ENCODE results near the gene FYB2.
"Not testable (repeated sequence)": the region's sequence is repeated elsewhere in the genome, so short reads cannot be mapped to it uniquely, and the experiment has no call there.

Gene FYB2

DNA sequence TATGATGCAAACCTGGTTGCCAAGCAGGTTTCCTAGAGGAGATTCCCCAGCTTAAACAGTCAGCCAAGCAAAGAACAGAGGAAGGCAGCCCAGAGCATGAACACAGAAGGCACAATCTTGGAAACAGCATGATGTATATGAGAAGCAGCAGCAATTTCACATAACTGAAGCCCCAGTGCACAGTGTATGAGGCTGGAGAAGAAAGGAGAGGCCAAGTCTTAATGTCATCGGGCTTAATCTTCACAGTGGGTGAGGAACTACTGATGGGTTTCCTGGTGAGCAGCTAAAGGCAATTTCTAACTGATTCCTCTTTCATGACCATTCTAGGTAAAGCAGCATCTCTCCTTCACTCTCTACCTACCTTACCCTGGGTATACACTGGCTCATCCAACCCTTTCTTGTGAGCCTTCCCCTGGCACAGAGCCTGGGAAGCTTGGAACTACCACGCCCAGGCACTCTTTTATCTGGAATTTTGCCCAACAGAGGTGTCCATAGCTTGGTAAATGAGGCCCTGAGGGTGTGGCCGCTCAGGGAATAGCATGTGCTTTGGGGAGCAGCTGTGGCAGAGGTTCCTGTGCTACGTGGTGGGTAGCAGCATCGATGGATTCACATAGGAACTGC is 22.0 kb downstream of the FYB2 start:
- DNase-seq (ENCODE audit: low read depth) = no peak

DNA sequence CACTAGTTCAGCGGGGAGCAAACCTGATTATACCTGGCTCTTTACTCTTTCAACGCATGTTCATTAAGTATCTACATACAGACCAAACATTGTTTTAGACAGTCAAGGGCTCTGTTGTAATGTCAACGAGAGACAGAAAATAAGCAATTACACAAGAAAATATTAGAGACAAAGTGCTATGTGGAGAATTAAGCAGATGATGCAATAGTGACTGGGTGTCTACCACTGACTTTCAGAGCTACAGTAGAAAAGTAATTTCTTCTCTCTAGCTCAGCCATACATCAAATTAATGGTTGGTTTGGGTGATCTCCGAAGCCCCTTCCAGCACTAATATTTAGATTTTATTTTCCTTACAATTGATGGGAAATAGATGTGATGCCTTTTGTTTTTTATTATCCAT is 23.3 kb downstream of the FYB2 start:
- DNase-seq (ENCODE audit: low read depth) = no peak

DNA sequence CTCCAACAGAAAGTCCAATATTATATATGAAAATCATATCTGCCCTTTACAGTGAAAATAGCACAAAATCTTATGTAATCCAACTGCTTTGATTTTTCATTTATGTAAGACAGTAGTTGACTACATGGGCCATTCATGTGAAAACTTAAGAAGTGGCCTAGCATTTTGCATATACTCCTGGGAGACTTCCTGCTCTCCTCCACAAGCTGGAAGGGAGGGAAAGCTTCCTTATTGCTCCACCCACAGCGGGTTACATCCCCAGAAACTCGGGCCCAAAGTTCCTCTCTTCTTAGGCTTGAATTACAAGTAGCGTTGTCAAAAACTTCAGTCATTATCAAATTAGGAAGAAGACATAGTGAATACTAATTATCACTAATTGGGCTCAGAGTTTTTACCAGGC is 29.2 kb downstream of the FYB2 start:
- no peak for DNase-seq (ENCODE audit: low read depth)

DNA sequence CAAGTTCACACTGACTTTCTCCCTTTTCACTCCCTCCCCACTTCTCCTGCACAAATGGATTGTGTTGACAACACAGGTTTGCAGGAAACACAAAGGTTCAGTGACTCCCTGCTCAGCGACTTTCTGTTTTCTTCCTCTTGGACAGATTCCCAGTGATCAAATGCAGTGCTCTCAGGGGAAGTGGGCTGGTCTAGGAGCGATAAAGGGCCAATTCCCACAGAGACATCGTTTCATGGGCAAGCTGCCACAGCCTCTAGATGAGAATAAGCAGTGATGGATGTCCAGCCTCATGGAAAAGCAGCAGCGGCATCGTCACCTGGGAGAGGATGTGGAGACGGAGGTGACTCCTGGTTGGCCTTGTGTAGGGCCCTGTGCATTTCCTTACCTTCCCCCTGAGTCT is 30.6 kb downstream of the FYB2 start:
- DNase-seq (ENCODE audit: low read depth) = no peak

DNA sequence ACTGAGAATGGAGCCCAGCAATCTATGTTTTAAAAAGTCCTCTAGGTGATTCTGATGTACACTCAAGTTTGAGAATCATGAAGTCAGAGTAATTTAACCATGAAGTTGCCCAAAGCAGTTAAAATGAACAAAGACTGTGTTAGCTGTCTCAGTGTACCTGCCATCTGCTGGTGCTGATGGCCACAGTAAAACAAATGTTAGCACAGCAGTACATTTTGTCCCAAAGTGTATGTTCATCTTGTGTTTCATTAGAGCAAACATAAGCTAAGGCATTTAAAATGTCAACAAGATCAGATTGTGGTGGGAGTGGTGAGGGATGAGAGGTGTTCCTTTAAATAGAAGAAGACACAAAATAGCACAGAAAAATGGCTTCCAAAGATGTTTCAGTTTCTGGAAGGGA is 31.1 kb downstream of the FYB2 start:
- DNase-seq (ENCODE audit: low read depth) = no peak

DNA sequence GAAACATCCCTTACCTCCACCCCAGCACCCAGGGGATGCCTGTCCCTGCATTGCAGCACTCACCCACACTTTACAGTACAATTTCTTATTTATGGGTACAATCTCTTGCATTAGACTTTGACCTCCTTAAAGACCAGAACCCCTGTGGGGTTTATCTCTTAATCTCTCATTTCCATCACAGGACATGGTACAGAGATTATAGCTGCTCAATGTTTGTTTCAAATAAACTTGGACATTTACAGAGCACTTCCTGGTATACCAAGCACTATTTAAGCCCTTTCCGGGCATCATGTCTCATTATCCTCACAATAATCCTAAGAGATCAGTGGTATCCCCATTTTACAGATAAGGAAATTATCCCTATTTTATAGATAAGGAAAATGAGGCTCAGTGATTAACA is 31.9 kb downstream of the FYB2 start:
- DNase-seq (ENCODE audit: low read depth) = no peak

DNA sequence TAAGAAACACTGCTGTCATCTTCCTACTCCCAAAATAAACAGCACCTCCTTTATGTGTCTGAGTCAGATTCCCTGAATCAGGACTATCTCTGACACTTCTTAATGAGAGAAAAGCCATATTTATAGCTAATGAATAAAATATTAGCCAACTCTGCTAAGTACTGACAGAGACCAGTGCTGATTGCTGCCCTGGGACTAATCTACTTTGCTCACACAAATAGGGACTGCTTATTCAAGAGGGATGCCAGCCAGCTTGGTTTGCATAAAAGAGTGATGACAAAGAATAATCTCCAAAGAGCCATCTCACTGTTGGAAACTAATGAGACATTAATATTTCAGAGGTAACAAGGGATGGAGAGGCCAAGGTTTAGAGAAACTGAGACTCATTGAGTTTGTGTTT is 36.4 kb downstream of the FYB2 start:
- no peak for DNase-seq (ENCODE audit: low read depth)

GRCh38 chr1:56780826-56781225 is 38.4 kb downstream of the FYB2 start:
- DNase-seq (ENCODE audit: low read depth) = no peak

GRCh38 chr1:56780128-56780750 is 39.0 kb downstream of the FYB2 start:
- DNase-seq (ENCODE audit: low read depth) = no peak

DNA sequence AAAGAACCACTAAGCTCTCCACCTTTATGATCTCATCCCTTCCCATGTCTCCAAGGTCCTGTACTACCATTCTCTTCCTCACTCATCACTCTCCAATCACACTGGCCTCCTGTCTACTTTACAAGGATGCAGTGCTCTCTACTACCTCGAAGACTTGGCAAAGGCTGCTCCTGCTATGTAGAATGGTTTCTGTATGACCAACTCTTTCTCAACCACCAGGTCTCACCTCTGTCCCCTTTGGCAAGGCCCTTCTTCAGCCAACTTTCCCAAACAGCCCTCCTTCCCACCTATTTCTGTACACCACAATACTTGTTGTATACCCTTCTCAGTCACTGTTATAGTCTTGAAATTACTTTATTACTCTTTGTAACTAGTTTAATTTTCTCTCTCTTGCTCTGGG is 41.2 kb downstream of the FYB2 start:
- no peak for DNase-seq (ENCODE audit: low read depth)

- not testable (repeated sequence) for DNase-seq (ENCODE audit: low read depth)
Measured at GRCh38 chr1:56774732-56775131, 44.5 kb downstream of the FYB2 start.

DNA sequence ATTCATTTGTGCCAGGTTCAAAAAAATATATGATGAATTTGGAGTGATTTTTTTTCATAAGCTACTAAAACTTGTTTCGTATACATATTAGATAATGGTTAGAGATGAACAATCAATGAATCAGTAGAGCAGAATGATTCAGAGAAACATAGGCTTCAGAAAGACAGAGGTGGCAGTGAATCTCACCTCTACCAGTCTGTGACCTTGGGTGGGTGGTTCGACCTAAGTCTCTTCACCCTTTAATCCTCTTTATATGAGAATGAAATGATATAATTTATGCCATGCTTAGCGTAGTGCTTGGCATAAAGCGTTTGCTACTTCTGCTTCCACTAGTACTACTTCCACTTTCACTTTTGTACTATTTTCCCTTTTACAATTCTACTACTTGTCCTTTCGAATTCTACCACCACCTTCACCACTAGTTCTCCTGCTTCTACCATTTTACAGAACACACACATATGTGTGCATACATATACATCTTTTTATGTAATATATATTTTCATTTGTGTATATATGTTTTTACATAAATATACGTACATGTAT is 45.1 kb downstream of the FYB2 start:
- DNase-seq (ENCODE audit: low read depth) = no peak

DNA sequence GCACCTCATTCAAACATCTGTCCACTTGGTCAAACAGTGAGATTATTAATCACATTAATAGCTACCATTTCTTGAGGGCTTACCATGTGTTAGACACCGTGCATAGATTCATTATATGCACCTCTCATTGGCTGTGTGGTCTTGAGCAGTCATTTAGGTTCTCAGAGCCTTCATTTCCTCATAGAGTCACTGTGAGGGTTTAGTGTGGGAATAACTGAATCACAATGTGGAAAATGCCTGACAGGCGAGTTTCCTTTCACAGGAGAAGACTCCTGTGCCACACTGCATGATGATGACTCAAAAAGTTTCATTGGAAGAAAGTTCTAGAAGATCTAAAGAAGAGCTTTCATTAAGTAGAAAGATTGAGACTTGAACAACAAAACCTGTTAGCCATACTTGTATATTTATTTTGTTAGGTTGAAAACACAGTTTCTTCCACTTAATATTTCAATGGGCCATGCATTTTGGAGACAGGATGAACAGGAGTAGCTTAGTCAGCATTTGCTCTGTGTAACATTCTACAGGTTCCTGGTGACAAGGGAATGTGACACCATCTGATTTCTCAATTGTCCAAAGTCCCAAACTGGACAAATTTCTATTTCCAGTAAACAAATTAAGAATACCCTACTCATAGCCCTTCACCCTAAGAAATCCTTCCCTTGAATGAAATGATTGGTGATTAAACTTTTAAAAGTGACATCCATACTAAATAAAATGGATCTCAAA is 45.7 kb downstream of the FYB2 start:
- no peak for DNase-seq (ENCODE audit: low read depth)

DNA sequence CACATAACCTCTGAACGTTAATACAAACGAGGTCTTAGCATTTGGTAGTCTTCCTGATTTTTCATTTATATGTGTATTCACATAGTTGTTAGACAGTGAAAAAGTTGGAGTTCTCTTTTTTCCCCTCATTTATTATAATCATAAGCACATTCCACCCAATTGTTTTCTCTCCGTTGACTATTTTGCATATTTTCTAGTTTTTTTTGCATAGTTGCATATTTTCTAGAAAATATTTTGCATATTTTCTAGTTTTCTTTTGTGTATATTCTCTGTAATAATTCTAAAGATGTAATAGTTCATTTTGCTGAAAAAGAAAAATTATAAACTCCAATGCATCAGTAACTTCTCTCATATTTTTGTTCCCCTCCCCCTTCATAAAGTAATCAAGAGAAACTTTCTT is 47.5 kb downstream of the FYB2 start:
- DNase-seq (ENCODE audit: low read depth) = no peak

DNA sequence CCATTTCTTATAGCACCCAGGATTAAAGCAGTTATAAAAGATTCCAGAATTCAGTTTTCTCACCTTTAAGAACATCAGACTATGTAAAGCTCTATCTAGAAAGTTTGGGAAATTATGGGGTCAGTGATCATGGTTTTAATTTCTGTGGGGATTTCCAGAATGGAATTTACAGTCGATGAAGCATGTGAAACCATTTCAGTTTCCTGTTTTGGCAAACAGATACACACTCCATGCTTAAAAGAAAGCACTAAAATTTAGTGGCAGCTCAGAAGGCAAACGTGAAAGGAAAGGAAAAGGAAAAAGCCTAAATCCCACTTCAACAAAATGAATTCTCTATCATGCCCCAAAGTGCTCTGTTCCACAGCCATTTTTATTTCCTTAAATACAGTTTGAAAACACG is 60.4 kb downstream of the FYB2 start:
- DNase-seq (ENCODE audit: low read depth) = no peak

DNA sequence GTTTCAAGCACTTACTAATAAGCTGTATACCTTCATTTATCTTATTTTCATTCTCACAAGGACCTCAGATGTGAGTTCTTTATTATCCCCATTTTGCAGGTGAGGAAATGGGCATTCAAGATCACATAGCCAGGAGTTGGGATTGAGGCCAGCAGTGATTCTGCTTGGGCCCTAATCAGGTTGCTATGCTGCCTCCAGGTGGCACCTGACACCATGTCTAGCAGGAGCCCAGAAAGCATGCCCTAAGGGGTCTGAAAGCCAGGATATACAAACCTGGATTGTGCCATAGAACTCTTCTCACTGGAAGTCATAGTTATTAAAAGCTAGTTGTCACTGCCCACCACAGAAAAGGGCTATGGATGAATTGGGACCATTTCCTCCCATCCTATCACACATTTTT is 61.1 kb downstream of the FYB2 start:
- no peak for DNase-seq (ENCODE audit: low read depth)

DNA sequence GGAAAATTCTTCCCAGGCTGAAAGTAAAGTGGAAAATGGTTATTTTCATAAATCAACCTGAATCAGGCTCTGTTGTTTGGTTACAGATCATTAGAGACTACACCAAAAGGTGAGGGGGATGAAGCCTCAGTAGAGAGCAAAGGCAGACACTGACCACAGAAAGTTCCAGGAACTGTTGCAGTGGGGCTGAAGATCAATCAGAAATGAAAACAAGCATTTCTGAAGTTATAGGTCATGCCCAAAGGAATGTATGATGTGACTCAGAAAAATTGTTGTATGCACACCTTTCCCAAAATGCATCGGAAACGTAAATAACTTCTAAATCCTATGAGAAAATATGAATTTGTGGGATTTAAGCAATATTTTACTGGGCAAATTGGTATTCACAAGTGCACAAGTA is 63.3 kb downstream of the FYB2 start:
- DNase-seq (ENCODE audit: low read depth) = no peak

- no peak for DNase-seq (ENCODE audit: low read depth)
Measured at GRCh38 chr1:56754708-56755479, 64.3 kb downstream of the FYB2 start.

- DNase-seq (ENCODE audit: low read depth) = no peak
Measured at GRCh38 chr1:56745231-56745630, 74.0 kb downstream of the FYB2 start.

DNA sequence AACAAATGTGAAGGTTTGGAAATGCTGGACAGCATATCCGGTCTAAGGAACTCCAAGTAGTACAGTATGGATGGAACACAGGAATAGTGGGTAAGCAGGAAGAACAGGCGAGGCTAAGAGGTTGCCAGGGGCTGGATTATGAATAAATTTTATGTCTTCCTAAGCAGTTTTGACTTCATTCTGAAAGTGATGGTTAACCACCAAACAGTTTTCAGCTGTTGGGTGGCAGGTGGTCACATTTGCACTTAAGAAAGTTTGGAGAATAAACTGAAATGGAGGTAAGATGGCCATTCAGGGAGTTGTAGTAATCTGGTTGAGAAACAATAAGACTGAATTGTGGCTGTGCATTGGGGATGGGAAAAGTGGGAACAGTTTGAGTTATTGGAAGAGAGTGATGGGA is 90.2 kb downstream of the FYB2 start:
- no peak for DNase-seq (ENCODE audit: low read depth)

GRCh38 chr1:56726706-56727105 is 92.5 kb downstream of the FYB2 start:
- DNase-seq (ENCODE audit: low read depth) = no peak

DNA sequence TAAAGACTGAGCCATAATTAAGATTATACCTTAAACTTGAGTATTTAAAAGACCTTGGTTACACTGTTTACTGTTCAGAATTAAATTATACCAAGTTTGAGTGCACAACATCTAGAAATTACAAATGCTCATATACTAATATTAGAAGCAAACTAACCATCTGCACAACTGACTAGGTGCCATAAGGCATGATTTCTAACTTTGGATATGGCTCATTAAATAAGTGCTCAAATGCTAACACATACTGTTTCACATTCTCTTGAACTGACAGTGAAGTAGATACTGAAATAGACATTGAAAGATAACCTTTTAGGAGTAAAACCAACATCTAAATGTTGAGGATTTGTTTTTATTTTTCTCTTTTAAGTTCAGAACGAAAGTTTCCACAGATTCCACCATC is 100.0 kb downstream of the FYB2 start:
- no peak for DNase-seq (ENCODE audit: low read depth)

DNA sequence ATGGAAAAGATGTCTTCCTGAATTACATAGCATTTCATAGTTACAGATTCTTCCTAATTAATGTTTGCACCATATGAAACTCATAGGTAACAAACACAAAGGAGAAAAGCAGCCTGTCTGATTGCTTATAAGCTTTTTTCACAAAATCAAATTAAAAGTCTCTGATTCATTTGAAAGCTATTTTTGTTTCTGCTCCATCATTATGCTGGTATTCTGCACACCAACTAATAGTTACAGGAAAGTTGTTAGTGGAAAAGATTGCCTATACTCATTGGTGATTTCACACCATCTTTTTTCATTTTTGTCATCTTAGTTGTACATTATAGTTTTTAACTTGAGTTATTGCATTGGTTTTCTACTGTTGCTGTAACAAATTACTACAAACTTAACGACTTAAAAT is 104.0 kb downstream of the FYB2 start:
- DNase-seq (ENCODE audit: low read depth) = no peak

Measured in activated T-cell treated with anti-CD3 and anti-CD28 coated beads for 1 hour (primary cell).